ENCODE measurements around the gene FZD4.

Gene FZD4

DNA sequence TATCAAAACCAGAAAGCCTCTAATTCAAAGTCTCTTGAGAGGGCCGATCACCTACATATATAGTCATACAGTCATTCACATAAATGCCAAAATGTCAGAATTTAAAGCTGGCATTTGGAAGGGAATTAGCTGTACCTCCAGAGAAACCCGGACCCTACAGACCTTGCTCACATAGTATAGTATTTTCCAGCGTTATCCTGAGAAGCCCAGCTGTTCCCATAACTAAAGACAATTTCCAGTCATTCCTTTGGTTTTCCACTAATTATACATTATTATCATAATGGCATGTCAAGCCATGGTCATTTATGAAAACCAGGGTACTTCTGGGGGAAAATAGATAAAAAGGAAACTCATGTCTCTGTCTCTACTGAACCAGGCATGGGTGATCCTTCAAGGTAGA is 53.6 kb downstream of the FZD4 start:
- H3K27ac ChIP-seq, result no peak overlapping the region
- TF ChIP-seq ZFX (IDR thresholded peaks at IDR 0.05), result no peak

DNA sequence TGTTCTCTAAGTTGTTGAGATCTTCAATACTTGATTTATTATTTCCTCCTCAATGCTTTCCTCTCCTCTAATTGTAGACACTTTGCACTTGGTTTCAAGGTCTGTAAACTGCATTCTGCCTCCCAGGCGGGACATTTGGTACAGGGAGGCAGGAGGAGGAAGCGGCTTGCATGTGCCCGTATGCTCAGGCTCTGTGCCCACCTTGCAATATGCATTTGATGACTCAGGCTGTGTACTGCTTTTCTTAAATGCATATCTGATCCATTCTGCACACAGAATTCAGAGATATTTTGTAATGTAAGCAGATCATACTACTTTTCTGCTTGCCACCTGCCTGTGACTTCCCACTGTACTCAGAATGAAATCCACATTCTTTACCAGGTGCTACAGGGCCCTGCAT is 55.0 kb downstream of the FZD4 start:
- no peak for TF ChIP-seq ZFX (IDR thresholded peaks at IDR 0.05)
- TF ChIP-seq, protein P1, sequence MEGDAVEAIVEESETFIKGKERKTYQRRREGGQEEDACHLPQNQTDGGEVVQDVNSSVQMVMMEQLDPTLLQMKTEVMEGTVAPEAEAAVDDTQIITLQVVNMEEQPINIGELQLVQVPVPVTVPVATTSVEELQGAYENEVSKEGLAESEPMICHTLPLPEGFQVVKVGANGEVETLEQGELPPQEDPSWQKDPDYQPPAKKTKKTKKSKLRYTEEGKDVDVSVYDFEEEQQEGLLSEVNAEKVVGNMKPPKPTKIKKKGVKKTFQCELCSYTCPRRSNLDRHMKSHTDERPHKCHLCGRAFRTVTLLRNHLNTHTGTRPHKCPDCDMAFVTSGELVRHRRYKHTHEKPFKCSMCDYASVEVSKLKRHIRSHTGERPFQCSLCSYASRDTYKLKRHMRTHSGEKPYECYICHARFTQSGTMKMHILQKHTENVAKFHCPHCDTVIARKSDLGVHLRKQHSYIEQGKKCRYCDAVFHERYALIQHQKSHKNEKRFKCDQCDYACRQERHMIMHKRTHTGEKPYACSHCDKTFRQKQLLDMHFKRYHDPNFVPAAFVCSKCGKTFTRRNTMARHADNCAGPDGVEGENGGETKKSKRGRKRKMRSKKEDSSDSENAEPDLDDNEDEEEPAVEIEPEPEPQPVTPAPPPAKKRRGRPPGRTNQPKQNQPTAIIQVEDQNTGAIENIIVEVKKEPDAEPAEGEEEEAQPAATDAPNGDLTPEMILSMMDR (conservative IDR thresholded peaks at IDR 0.05), result no peak
- no peak overlapping the region for H3K27ac ChIP-seq

DNA sequence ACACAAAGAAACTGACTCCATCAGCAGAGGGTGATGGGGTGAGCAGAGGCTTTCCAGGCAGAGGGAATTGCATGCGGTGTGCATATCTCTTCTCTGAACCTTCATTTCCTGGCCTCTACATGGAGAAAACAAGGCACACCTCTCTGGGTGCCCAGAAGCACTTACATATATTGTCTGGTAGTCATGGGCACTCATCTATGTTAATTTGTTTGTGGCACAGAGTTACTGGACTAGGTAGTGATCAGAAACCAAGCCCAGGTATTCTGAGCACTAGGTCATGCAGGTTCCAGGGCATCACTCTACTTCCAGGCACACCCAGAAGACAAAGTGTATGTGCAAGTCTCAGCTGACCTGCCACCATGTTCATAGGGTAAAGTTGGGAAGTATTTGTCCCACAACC is 56.5 kb downstream of the FZD4 start:
- no peak overlapping the region for H3K27ac ChIP-seq
- TF ChIP-seq ZFX (IDR thresholded peaks at IDR 0.05), result no peak
- TF ChIP-seq, protein P1 (conservative IDR thresholded peaks at IDR 0.05), result no peak

- H3K27ac ChIP-seq, result no peak overlapping the region
- TF ChIP-seq, protein P1 (conservative IDR thresholded peaks at IDR 0.05), result no peak
- no peak for TF ChIP-seq ZFX (IDR thresholded peaks at IDR 0.05)
Observed at GRCh38 chr11:86896441-86896841, 58.8 kb downstream of the FZD4 start.
